D721Med (cell line): ENCODE results near the gene MTFR2.

Experiments used
- DNase-seq: peaks from one replicate; pipeline ENCODE4 v3.0.0; 2011; ENCODE audit warnings: low spot score; ENCODE audit not compliant: insufficient read length
- FAIRE-seq: peaks from 2 replicates; lab custom pipeline; 2011; peaks lifted over from hg19 to GRCh38; lab: Jason Lieb, UNC
- TF ChIP-seq, protein P1 (sequence below): IDR thresholded peaks from 2 replicates; pipeline ENCODE4 v1.5.1; 2012; ENCODE audit warnings: mild to moderate bottlenecking, control low read depth; ENCODE audit not compliant: insufficient read depth; ENCODE audit errors: missing control alignments

Gene MTFR2

DNA sequence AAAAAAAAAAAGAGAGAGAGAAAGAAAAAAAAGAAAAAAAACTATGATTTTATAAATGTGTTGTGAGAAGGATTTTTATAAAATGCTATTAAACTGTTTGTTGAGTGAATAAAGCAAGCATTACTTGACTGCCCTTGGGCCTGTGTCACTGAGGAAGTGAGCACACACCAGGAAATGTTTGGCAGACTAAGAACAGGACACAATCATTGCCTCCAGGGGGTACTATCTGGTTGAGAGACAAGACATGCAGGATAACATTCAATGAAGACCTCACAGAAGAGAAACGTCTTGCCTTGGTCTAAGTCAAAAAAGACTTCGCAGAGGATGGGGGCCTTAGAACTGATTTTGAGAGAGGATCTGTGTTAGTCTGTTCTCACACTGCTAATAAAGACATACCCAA is 40.6 kb downstream of the MTFR2 start:
- FAIRE-seq = no peak
- TF ChIP-seq, protein P1, sequence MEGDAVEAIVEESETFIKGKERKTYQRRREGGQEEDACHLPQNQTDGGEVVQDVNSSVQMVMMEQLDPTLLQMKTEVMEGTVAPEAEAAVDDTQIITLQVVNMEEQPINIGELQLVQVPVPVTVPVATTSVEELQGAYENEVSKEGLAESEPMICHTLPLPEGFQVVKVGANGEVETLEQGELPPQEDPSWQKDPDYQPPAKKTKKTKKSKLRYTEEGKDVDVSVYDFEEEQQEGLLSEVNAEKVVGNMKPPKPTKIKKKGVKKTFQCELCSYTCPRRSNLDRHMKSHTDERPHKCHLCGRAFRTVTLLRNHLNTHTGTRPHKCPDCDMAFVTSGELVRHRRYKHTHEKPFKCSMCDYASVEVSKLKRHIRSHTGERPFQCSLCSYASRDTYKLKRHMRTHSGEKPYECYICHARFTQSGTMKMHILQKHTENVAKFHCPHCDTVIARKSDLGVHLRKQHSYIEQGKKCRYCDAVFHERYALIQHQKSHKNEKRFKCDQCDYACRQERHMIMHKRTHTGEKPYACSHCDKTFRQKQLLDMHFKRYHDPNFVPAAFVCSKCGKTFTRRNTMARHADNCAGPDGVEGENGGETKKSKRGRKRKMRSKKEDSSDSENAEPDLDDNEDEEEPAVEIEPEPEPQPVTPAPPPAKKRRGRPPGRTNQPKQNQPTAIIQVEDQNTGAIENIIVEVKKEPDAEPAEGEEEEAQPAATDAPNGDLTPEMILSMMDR = no peak
- no peak for DNase-seq

DNA sequence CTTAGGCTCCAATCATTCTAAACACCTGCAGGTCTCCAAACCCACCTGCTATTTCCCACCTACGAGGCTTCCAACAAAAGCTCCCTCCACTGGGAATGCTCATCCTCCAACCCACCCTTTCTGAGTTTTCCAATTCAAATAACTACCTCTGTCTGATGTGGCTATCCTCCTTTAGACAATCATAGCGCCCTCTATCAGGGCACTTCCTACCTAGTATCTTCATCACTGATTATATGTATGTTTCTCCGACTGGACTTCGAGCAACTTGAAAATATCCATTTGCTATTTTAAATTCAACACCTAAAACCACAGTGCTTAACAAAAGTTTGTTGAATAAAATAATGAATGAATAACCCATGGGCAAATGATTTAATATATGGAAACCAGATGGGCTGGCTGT is 41.3 kb downstream of the MTFR2 start:
- TF ChIP-seq, protein P1 = no peak
- FAIRE-seq = no peak

DNA sequence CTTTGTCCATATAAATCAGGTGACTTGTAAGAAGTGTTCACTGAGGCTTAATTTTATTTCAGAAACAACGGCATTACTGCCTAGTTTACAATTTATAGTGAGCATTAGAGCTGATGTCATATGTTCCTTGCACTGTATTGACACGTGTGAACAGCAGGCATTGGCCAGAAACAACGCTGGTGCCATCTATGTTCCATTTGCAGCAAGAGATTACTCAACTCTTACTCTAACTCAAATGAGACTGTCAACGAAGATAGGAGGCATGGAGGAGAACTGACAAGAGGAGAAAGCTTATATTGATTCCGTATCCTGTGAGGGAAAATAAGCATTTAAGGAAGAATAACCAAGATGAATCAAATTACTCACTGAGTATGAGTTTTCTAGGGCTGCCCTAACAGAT is 48.4 kb downstream of the MTFR2 start:
- DNase-seq (no peak), FAIRE-seq (no peak)
- TF ChIP-seq, protein P1 = no peak

More for the DNA sequence above, 41.3 kb downstream of the MTFR2 start:
- no peak for DNase-seq

DNA sequence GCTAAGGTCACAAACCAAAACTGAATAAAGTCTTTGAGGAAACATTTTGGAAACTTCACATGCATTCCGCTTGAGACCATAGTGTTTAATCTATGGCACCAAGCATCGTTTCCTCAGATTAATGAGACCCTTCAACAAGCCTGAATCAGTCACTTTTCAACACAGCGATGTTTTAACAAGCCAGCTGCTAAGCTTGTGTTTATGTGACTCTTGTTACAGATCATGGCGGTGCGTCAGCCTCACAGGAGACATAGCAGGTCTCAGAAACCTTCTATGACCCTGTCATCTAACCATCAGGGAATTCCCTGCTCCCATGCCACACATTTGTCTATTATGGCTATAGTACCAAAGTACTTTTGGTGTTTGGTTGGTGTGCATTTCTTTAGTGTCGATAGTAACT is 57.2 kb downstream of the MTFR2 start:
- TF ChIP-seq, protein P1 = no peak
- FAIRE-seq (no peak), DNase-seq (no peak)

DNA sequence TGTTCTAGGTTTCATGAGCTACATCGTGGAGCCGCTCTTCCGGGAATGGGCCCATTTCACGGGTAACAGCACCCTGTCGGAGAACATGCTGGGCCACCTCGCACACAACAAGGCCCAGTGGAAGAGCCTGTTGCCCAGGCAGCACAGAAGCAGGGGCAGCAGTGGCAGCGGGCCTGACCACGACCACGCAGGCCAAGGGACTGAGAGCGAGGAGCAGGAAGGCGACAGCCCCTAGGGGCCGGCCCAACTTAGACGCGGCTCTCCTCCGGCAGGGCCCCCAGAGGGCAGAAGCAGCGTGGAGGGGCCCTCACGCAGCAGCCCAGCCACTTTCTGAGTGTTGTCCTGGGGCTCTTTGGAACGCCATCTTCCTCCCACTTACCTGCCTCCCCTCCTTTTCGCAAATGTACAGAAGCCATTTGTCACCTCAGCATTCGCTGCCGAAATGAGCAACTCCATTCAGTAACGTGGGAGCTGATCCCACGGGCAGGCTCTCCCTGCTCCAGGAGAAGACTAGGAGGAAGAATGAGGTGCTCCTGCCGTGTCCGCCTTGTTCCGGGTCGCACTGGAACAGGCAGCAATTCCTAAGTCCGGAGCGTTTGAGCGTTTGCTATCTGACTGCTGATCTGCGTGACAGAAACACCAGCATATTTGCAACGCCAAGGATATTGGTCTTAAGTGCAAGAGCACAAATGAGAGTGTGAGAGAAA is 58.4 kb downstream of the MTFR2 start:
- no peak for DNase-seq
- TF ChIP-seq, protein P1 = no peak
- FAIRE-seq = no peak

DNA sequence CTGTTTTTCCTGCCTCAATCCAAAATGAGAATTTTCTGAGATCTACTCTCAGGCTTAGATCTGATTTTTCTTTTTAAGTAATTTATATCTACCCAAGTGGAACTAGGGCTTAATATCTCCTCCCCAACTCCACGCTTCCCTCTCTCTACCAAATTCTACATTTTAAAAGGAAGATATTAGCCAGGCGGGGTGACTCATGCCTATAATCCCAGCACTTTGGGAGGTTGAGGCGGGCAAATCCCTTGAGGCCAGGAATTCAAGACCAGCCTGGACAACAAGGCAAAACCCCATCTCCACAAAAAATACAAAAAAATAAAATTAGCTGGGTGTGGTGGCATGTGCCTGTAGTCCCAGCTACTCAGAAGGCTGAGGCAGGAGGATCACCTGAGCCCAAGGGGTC is 61.0 kb downstream of the MTFR2 start:
- no peak for FAIRE-seq
- DNase-seq = no peak
- TF ChIP-seq, protein P1 = no peak

DNA sequence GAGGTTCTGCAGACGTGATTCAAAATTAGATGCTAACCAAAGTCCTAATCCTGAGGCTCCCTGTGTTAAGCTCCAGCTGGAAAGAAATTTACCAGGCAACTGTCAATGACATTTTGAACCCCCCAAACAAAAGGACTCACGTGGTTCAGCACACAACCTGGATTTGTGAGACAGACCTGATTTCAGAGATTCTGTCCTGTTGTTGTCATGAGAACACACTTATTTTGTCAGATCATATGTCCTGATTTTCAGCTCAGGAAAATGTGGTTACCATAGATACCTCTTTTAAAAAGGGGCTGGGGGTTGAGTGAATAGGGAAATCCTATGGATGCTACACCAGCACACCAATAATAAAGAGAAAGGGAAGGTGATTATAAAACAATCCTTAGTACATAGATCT is 61.6 kb downstream of the MTFR2 start:
- TF ChIP-seq, protein P1 = no peak
- no peak for FAIRE-seq
- DNase-seq = no peak
